Neural cell (in vitro differentiated cells): ENCODE results near the gene RPS19BP1. TPM values are rescaled to one million over a fixed set of nuclear protein-coding genes. Genes with fewer than 3 reads are reported as not detected.

Experiments used
- H2AFZ ChIP-seq: fragments of 200-600, 300-800 bp; sonication (generic), shearing (Covaris generic); 2 replicates; pipeline ENCODE4 v1.6.0; 2014; ENCODE audit warnings: low read depth, mild to moderate bottlenecking, antibody characterized with exemption, low read length, moderate library complexity
- H3F3A ChIP-seq: fragments of 200-600 bp; shearing (Covaris generic); 2 replicates; pipeline ENCODE4 v1.6.1; 2016; ENCODE audit warnings: mild to moderate bottlenecking, moderate library complexity, mixed read lengths, antibody characterized with exemption, low read length; ENCODE audit not compliant: insufficient read depth, poor library complexity, severe bottlenecking
- H3K27ac ChIP-seq: fragments of 200-600, 300-800 bp; sonication (generic), shearing (Covaris generic); 2 replicates; pipeline ENCODE4 v1.5.1; 2014; ENCODE audit warnings: mild to moderate bottlenecking, low read length, moderate library complexity
- H3K27me3 ChIP-seq: fragments of 300-800, 200-600 bp; sonication (generic), shearing (Covaris generic); 2 replicates; pipeline ENCODE4 v1.6.0; 2014; ENCODE audit warnings: mild to moderate bottlenecking, low read depth, low read length, moderate library complexity; ENCODE audit not compliant: insufficient read depth
- H3K36me3 ChIP-seq: fragments of 300-800, 200-600 bp; sonication (generic), shearing (Covaris generic); 2 replicates; pipeline ENCODE4 v1.5.1; 2014; ENCODE audit warnings: mild to moderate bottlenecking, antibody characterized with exemption, low read length, moderate library complexity; ENCODE audit not compliant: insufficient read depth
- H3K4me2 ChIP-seq: fragments of 300-800, 200-600 bp; sonication (generic), shearing (Covaris generic); 2 replicates; pipeline ENCODE4 v1.6.0; 2014; ENCODE audit warnings: mild to moderate bottlenecking, low read length
- H3K4me3 ChIP-seq: fragments of 300-800, 200-600 bp; sonication (generic), shearing (Covaris generic); 2 replicates; pipeline ENCODE4 v1.5.1; 2014; ENCODE audit warnings: mild to moderate bottlenecking, low read length, moderate library complexity
- H3K79me2 ChIP-seq: fragments of 200-600 bp; shearing (Covaris generic); replicated peaks from 2 replicates; pipeline ENCODE4 v1.6.0; 2014; ENCODE audit warnings: mild to moderate bottlenecking, low read length, moderate library complexity; ENCODE audit not compliant: insufficient read depth
- H3K9ac ChIP-seq: fragments of 300-800, 200-600 bp; sonication (generic), shearing (Covaris generic); 2 replicates; pipeline ENCODE4 v1.6.1; 2016; ENCODE audit warnings: mild to moderate bottlenecking, low read length, mixed read lengths
- H3K9me2 ChIP-seq: fragments of 200-600 bp; shearing (Covaris generic); 2 replicates; pipeline ENCODE4 v1.6.1; 2016; ENCODE audit warnings: mild to moderate bottlenecking, low read length, mixed read lengths; ENCODE audit not compliant: insufficient read depth
- H3K9me3 ChIP-seq: fragments of 200-600, 300-800 bp; sonication (generic), shearing (Covaris generic); 2 replicates; pipeline ENCODE4 v1.6.1; 2016; ENCODE audit warnings: mild to moderate bottlenecking, mixed run types, low read length, moderate library complexity, mixed read lengths
- H4K20me1 ChIP-seq: fragments of 200-600 bp; shearing (Covaris generic); 2 replicates; pipeline ENCODE4 v1.6.1; 2016; ENCODE audit warnings: mild to moderate bottlenecking, mixed run types; ENCODE audit not compliant: insufficient read depth
- CTCF ChIP-seq: fragments of 450-650 bp; IDR thresholded peaks from 2 replicates; pipeline ENCODE4 v1.5.1; 2014; ENCODE audit warnings: antibody characterized with exemption, mild to moderate bottlenecking, moderate library complexity; ENCODE audit not compliant: poor library complexity, severe bottlenecking
- EP300 ChIP-seq: fragments of 450-650 bp; conservative IDR thresholded peaks from 2 replicates; pipeline ENCODE4 v1.6.1; 2014; ENCODE audit warnings: antibody characterized with exemption, mild to moderate bottlenecking, moderate library complexity; ENCODE audit not compliant: poor library complexity, severe bottlenecking
- MXI1 ChIP-seq: fragments of 450-650 bp; conservative IDR thresholded peaks from 2 replicates; pipeline ENCODE4 v1.6.1; 2014; ENCODE audit warnings: antibody characterized with exemption, mild to moderate bottlenecking; ENCODE audit not compliant: poor library complexity, severe bottlenecking
- POLR2AphosphoS5 ChIP-seq: IDR thresholded peaks from 2 replicates; pipeline ENCODE4 v1.6.1; 2012
- RAD21 ChIP-seq: fragments of 450-650 bp; conservative IDR thresholded peaks from 2 replicates; pipeline ENCODE4 v1.6.1; 2014; ENCODE audit warnings: antibody characterized with exemption, mild to moderate bottlenecking, moderate library complexity
- REST ChIP-seq: IDR thresholded peaks from 2 replicates; pipeline ENCODE4 v1.6.1; 2012; ENCODE audit warnings: borderline replicate concordance
- SMC3 ChIP-seq: fragments of 450-650 bp; conservative IDR thresholded peaks from 2 replicates; pipeline ENCODE4 v1.6.1; 2014; ENCODE audit warnings: antibody characterized with exemption, mild to moderate bottlenecking, moderate library complexity; ENCODE audit not compliant: poor library complexity
- TAF1 ChIP-seq: IDR thresholded peaks from 2 replicates; pipeline ENCODE4 v1.6.1; 2012; ENCODE audit warnings: low read depth
- polyA plus RNA-seq: library from polyadenylated mRNA; depleted of rRNA; stranded (reverse); fragments of >200 nt; gene quantifications from 2 replicates; pipeline ENCODE4 v1.2.3, GENCODE V29; 2014

Gene RPS19BP1
- polyA plus RNA-seq, 1 donor from 2014 or later, result 164 TPM

GRCh38 chr22:39514373-39514973, 18.1 kb downstream of the RPS19BP1 start:
- no peak overlapping the region for H3K9ac ChIP-seq
- H4K20me1 ChIP-seq, result no peaks in the 10 kb centered on the region
- no peaks in the 10 kb centered on the region for H3K9me3 ChIP-seq
- no peak overlapping the region for H3K4me2 ChIP-seq
- peaks cover 2% of the 10 kb centered on the region for H3K79me2 ChIP-seq
- TF ChIP-seq EP300 (no peak), RAD21 (peak; percentile 53), SMC3 (peak; percentile 74), CTCF (peak; percentile 70)
- H3K4me3 ChIP-seq, result no peak overlapping the region
- H2AFZ ChIP-seq, result no peak overlapping the region
- H3K9me2 ChIP-seq, result no peaks in the 10 kb centered on the region
- H3K27ac ChIP-seq, result no peak overlapping the region
- peaks cover 4% of the 10 kb centered on the region for H3F3A ChIP-seq
- H3K36me3 ChIP-seq, result peaks cover 9% of the 10 kb centered on the region
- no peaks in the 10 kb centered on the region for H3K27me3 ChIP-seq

DNA sequence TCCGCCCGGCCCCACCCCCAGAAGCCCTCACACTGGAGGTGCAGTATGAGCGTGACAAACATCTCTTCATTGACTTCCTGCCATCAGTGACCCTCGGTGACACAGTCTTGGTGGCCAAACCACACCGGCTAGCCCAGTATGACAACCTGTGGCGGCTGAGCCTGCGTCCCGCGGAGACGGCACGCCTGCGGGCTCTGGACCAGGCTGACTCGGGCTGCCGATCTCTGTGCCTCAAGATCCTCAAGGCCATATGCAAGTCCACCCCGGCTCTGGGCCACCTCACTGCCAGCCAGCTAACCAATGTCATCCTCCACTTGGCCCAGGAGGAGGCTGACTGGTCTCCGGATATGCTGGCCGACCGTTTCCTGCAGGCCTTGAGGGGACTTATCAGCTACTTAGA, 18.8 kb downstream of the RPS19BP1 start:
- H3K27me3 ChIP-seq, result no peaks in the 10 kb centered on the region
- no peak overlapping the region for H3K4me3 ChIP-seq
- H3K9ac ChIP-seq, result no peak overlapping the region
- H2AFZ ChIP-seq, result no peak overlapping the region
- no peaks in the 10 kb centered on the region for H3K9me3 ChIP-seq
- H3K4me2 ChIP-seq, result no peak overlapping the region
- H3K27ac ChIP-seq, result no peak overlapping the region
- TF ChIP-seq CTCF, result no peak
- TF ChIP-seq RAD21, result no peak
- no peak for TF ChIP-seq REST
- TF ChIP-seq POLR2AphosphoS5, result no peak
- TF ChIP-seq TAF1, result no peak
- TF ChIP-seq MXI1, result no peak
- TF ChIP-seq EP300, result no peak
- H3F3A ChIP-seq, result peaks cover 2% of the 10 kb centered on the region
- no peaks in the 10 kb centered on the region for H4K20me1 ChIP-seq
- peaks cover 9% of the 10 kb centered on the region for H3K36me3 ChIP-seq
- H3K9me2 ChIP-seq, result no peaks in the 10 kb centered on the region
- H3K79me2 ChIP-seq, result peaks cover 2% of the 10 kb centered on the region
